OCI-LY7 (cell line): ENCODE results near the gene ATP6V1B1. TPM values are rescaled to one million over a fixed set of nuclear protein-coding genes. Genes with fewer than 3 reads are reported as not detected.

Experiments used
- BruUV-seq: library from RNA; stranded (reverse); fragments of 400-500 nt; replicated peaks from 2 replicates; lab custom pipeline; 2021; lab: Mats Ljungman, UMichigan
- CTCF ChIA-PET: fragments of 300-600 bp; sonication (Branson Sonifier 250); formaldehyde crosslinking; loops from one replicate; lab custom pipeline; 2022; ENCODE audit warnings: antibody characterized with exemption; ENCODE audit not compliant: unreplicated experiment; lab: Charles Lee
- POLR2A ChIA-PET: fragments of 300-600 bp; sonication (Branson Sonifier 250); formaldehyde crosslinking; loops from one replicate; lab custom pipeline; 2022; ENCODE audit warnings: antibody characterized with exemption; lab: Charles Lee
- DNase-seq: peaks from one replicate; pipeline ENCODE4 v3.0.0-alpha.2; 2015; ENCODE audit warnings: low spot score
- H2AFZ ChIP-seq: fragments of 200-600 bp; sonication (generic), shearing (Covaris generic); 2 replicates; pipeline ENCODE4 v1.6.1; 2014; ENCODE audit warnings: mild to moderate bottlenecking, antibody characterized with exemption, low read length, moderate library complexity
- H3K27ac ChIP-seq: fragments of 200-600 bp; sonication (generic); 2 replicates; pipeline ENCODE4 v1.5.1; 2014; ENCODE audit warnings: mixed run types, low read depth, mild to moderate bottlenecking, moderate library complexity, low read length, inconsistent platforms; ENCODE audit not compliant: poor library complexity, severe bottlenecking
- H3K36me3 ChIP-seq: fragments of 200-600 bp; sonication (generic); 2 replicates; pipeline ENCODE4 v1.6.1; 2014; ENCODE audit warnings: mild to moderate bottlenecking, antibody characterized with exemption, low read length, moderate library complexity, mixed read lengths; ENCODE audit not compliant: insufficient read depth
- H3K4me1 ChIP-seq: fragments of 200-600 bp; sonication (generic); 2 replicates; pipeline ENCODE4 v1.5.1; 2014; ENCODE audit warnings: mild to moderate bottlenecking, low read length; ENCODE audit not compliant: insufficient read depth, poor library complexity, severe bottlenecking
- H3K4me2 ChIP-seq: fragments of 200-600 bp; sonication (generic); 2 replicates; pipeline ENCODE4 v1.6.1; 2014; ENCODE audit warnings: mild to moderate bottlenecking, low read length
- H3K4me3 ChIP-seq: fragments of 200-600 bp; sonication (generic); 2 replicates; pipeline ENCODE4 v1.5.1; 2014; ENCODE audit warnings: mild to moderate bottlenecking, low read depth, low read length; ENCODE audit not compliant: poor library complexity, severe bottlenecking
- H3K79me2 ChIP-seq: fragments of 200-600 bp; sonication (generic); 2 replicates; pipeline ENCODE4 v1.6.1; 2016; ENCODE audit warnings: low read depth, mild to moderate bottlenecking, low read length, moderate library complexity, mixed read lengths; ENCODE audit not compliant: insufficient read depth
- H3K9me2 ChIP-seq: fragments of 200-600 bp; sonication (generic); 2 replicates; pipeline ENCODE4 v1.6.1; 2016; ENCODE audit warnings: mild to moderate bottlenecking, low read length, mixed read lengths; ENCODE audit not compliant: insufficient read depth
- H3K9me3 ChIP-seq: fragments of 200-600 bp; sonication (generic); 2 replicates; pipeline ENCODE4 v1.6.1; 2014; ENCODE audit warnings: mild to moderate bottlenecking, mixed run types, low read length, mixed read lengths
- H4K20me1 ChIP-seq: fragments of 200-600 bp; sonication (generic); 2 replicates; pipeline ENCODE4 v1.6.1; 2014; ENCODE audit warnings: mild to moderate bottlenecking, antibody characterized with exemption, low read length, moderate library complexity, mixed read lengths; ENCODE audit not compliant: insufficient read depth
- EZH2phosphoT487 ChIP-seq: fragments of 200-600 bp; sonication (generic); IDR thresholded peaks from 2 replicates; pipeline ENCODE4 v1.6.1; 2018; ENCODE audit warnings: low read depth, borderline replicate concordance, mild to moderate bottlenecking, mixed run types, antibody characterized with exemption, low read length, moderate library complexity, mixed read lengths
- intact Hi-C: fragments of 100-400 bp; cut with micrococcal nuclease; formaldehyde crosslinking; loops from one replicate; pipeline ENCODE4 v1.10.0; 2022; ENCODE audit not compliant: unreplicated experiment
- total RNA-seq, 2 experiments: library from RNA; depleted of rRNA in 1 of 2; stranded (reverse); fragments of >200 nt in 1 of 2; shearing (Covaris generic) in 1 of 2; gene quantifications; 2 replicates each; pipeline ENCODE4 v1.2.3, GENCODE V29; 2014 to 2022
- TF ChIP-seq, protein P1 (sequence below): fragments of 200-600 bp; sonication (generic); conservative IDR thresholded peaks from 2 replicates; pipeline ENCODE4 v1.5.1; 2014; ENCODE audit warnings: mild to moderate bottlenecking, antibody characterized with exemption, low read length, moderate library complexity, mixed read lengths

ATP6V1B1 gene
- total RNA-seq, 2 experiments from 2014 or later: not detected

DNA sequence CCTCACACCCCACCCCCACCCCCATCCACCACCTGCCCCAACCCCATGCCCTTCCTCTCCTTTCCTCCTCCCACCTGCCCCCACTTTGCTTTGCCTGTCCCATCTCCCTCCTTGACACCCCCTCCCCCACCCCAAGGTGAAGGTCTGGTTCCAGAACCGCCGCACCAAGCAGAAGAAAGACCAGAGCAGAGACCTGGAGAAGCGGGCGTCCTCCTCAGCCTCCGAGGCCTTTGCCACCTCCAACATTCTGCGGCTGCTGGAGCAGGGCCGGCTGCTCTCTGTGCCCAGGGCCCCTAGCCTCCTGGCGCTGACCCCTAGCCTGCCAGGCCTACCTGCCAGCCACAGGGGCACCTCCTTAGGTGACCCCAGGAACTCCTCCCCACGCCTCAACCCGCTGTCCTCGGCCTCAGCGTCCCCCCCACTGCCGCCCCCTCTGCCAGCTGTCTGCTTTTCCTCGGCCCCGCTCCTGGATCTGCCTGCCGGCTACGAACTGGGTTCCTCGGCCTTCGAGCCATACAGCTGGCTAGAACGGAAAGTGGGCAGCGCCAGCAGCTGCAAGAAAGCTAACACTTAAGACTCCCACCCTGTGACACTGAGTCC, 3.0 kb upstream of the ATP6V1B1 start:
- Histone ChIP-seq H3K9me3 (no peaks in the 10 kb centered on the region), H3K4me1 (peaks cover 7% of the 10 kb centered on the region), H3K27ac (no peak overlapping the region), H3K4me2 (no peak overlapping the region), H3K79me2 (no peaks in the 10 kb centered on the region), H3K9me2 (no peaks in the 10 kb centered on the region), H3K4me3 (no peak overlapping the region), H3K36me3 (no peaks in the 10 kb centered on the region), H2AFZ (no peak overlapping the region), H4K20me1 (no peaks in the 10 kb centered on the region)
- TF ChIP-seq, protein P1, sequence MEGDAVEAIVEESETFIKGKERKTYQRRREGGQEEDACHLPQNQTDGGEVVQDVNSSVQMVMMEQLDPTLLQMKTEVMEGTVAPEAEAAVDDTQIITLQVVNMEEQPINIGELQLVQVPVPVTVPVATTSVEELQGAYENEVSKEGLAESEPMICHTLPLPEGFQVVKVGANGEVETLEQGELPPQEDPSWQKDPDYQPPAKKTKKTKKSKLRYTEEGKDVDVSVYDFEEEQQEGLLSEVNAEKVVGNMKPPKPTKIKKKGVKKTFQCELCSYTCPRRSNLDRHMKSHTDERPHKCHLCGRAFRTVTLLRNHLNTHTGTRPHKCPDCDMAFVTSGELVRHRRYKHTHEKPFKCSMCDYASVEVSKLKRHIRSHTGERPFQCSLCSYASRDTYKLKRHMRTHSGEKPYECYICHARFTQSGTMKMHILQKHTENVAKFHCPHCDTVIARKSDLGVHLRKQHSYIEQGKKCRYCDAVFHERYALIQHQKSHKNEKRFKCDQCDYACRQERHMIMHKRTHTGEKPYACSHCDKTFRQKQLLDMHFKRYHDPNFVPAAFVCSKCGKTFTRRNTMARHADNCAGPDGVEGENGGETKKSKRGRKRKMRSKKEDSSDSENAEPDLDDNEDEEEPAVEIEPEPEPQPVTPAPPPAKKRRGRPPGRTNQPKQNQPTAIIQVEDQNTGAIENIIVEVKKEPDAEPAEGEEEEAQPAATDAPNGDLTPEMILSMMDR: no peak
- no peak for TF ChIP-seq EZH2phosphoT487
- ChIA-PET POLR2A (interaction anchor here (0.9 kb wide), 1 partner anchor 10 kb away, joined by 3 read pairs; no protein-coding TSS in a partner anchor), CTCF (no interaction called here)
- no peak for DNase-seq
- no TSS peak for BruUV-seq
- intact Hi-C loops: no loop called here

DNA sequence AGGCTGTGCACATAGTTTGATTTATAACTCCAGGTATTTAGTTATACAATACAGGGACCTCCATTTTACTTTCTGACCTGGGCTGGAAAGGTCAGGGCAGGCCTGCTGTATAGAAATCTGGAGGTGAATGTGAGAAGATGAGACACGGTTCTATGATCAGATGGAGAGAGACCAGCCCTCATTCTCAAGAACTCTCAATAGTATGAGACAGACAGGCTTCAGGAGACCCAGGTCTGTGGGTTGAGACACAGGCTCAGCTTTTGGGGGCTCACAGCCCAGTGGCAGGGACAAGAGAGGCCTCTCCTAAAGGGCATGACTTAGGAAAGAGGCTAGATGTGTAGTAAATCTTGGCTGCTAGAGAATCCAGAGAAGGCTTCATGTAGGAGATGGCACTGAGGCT, 719 bp upstream of the ATP6V1B1 start:
- POLR2A ChIA-PET: no interaction called here
- Histone ChIP-seq H3K9me3 (no peaks in the 10 kb centered on the region), H3K36me3 (no peaks in the 10 kb centered on the region), H3K9me2 (no peaks in the 10 kb centered on the region), H3K4me2 (no peak overlapping the region), H3K4me3 (no peak overlapping the region), H2AFZ (no peak overlapping the region), H4K20me1 (no peaks in the 10 kb centered on the region), H3K27ac (no peak overlapping the region), H3K79me2 (no peaks in the 10 kb centered on the region), H3K4me1 (peaks cover 7% of the 10 kb centered on the region)
- DNase-seq: no peak
- CTCF ChIA-PET: no interaction called here
- intact Hi-C loops: no loop called here
- no TSS peak for BruUV-seq
- TF ChIP-seq, protein P1: no peak
- no peak for TF ChIP-seq EZH2phosphoT487
